ENCODE data around the gene RYK. TPM values are rescaled to one million over a fixed set of nuclear protein-coding genes. Genes with fewer than 3 reads are reported as not detected.

Gene RYK
- total RNA-seq, 1 experiment from 2014 or later, result 93.7 TPM

- peaks cover 5% of the 10 kb centered on the region; the same call in 1 of the 2 replicates for H3K9me2 ChIP-seq (ENCODE audit: insufficient read depth)
- BruUV-seq (replicated peaks), result no TSS peak
- 0 out of 2 replicates have a peak, but pooled peaks cover 3% of the 10 kb centered on the region for H3K9me3 ChIP-seq (ENCODE audit: insufficient read depth, low read depth)
- no peaks in the 10 kb centered on the region for H3K36me3 ChIP-seq (ENCODE audit: low read depth)
- H2AFZ ChIP-seq, result no peak overlapping the region
- no peaks in the 10 kb centered on the region for H3K79me2 ChIP-seq (ENCODE audit: low read depth)
- no peak overlapping the region for H3K4me3 ChIP-seq
- DNase-seq, result no peak
- intact Hi-C loops (cut with micrococcal nuclease; ENCODE audit: unreplicated experiment), result no loop called here
- CTCF ChIA-PET, result no interaction called here
- H3K27me3 ChIP-seq (ENCODE audit: insufficient read depth, low read depth), result no peaks in the 10 kb centered on the region
- no peak overlapping the region for H3K27ac ChIP-seq
- H3K4me1 ChIP-seq (replicated peaks; ENCODE audit: insufficient read depth), result no peaks in the 10 kb centered on the region
- no peak overlapping the region for H3K4me2 ChIP-seq
- TF ChIP-seq, protein P1, sequence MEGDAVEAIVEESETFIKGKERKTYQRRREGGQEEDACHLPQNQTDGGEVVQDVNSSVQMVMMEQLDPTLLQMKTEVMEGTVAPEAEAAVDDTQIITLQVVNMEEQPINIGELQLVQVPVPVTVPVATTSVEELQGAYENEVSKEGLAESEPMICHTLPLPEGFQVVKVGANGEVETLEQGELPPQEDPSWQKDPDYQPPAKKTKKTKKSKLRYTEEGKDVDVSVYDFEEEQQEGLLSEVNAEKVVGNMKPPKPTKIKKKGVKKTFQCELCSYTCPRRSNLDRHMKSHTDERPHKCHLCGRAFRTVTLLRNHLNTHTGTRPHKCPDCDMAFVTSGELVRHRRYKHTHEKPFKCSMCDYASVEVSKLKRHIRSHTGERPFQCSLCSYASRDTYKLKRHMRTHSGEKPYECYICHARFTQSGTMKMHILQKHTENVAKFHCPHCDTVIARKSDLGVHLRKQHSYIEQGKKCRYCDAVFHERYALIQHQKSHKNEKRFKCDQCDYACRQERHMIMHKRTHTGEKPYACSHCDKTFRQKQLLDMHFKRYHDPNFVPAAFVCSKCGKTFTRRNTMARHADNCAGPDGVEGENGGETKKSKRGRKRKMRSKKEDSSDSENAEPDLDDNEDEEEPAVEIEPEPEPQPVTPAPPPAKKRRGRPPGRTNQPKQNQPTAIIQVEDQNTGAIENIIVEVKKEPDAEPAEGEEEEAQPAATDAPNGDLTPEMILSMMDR (conservative IDR thresholded peaks at IDR 0.05), result no peak
- TF ChIP-seq EZH2 (IDR thresholded peaks at IDR 0.05; ENCODE audit: low read depth), result no peak
- POLR2A ChIA-PET (ENCODE audit: unreplicated experiment), result no interaction called here
- no peaks in the 10 kb centered on the region; the same call in 1 of the 2 replicates for H3F3A ChIP-seq (ENCODE audit: insufficient read depth, low read depth)
- H4K20me1 ChIP-seq (ENCODE audit: insufficient read depth), result no peaks in the 10 kb centered on the region
Observed at GRCh38 chr3:134111616-134112015, 139.0 kb downstream of the RYK start.

GRCh38 chr3:134110963-134111362, 139.7 kb downstream of the RYK start:
- TF ChIP-seq, protein P1 (conservative IDR thresholded peaks at IDR 0.05), result no peak
- TF ChIP-seq EZH2 (IDR thresholded peaks at IDR 0.05; ENCODE audit: low read depth), result no peak
- Histone ChIP-seq H3K27me3 (ENCODE audit: insufficient read depth, low read depth) (no peaks in the 10 kb centered on the region), H3K79me2 (ENCODE audit: low read depth) (no peaks in the 10 kb centered on the region), H3K27ac (no peak overlapping the region), H3K4me3 (no peak overlapping the region), H3K9me2 (ENCODE audit: insufficient read depth) (peaks cover 5% of the 10 kb centered on the region; the same call in 1 of the 2 replicates), H4K20me1 (ENCODE audit: insufficient read depth) (no peaks in the 10 kb centered on the region), H3K4me2 (no peak overlapping the region), H3K4me1 (replicated peaks; ENCODE audit: insufficient read depth) (no peaks in the 10 kb centered on the region), H3K9me3 (ENCODE audit: insufficient read depth, low read depth) (0 out of 2 replicates have a peak, but pooled peaks cover 3% of the 10 kb centered on the region), H3F3A (ENCODE audit: insufficient read depth, low read depth) (no peaks in the 10 kb centered on the region; the same call in 1 of the 2 replicates), H2AFZ (no peak overlapping the region), H3K36me3 (ENCODE audit: low read depth) (no peaks in the 10 kb centered on the region)
- no TSS peak for BruUV-seq (replicated peaks)
- no peak for DNase-seq
- intact Hi-C loops (cut with micrococcal nuclease; ENCODE audit: unreplicated experiment), result no loop called here
- CTCF ChIA-PET, result no interaction called here
- POLR2A ChIA-PET (ENCODE audit: unreplicated experiment), result no interaction called here

Other genes with a start within 250 kb of the RYK start
- 0.44 and 0.70 TPM in 2 replicates for gene SLCO2A1, start 220.9 kb downstream of the RYK start, total RNA-seq (2021)
- 147 and 221 TPM in 2 replicates for gene AMOTL2, start 123.6 kb upstream of the RYK start, total RNA-seq (2021)
- gene ANAPC13, start 235.1 kb upstream of the RYK start, total RNA-seq (2021), result 52.7 and 61.8 TPM in 2 replicates
- gene CEP63, start 235.2 kb upstream of the RYK start, total RNA-seq (2021), result 28.5 and 31.5 TPM in 2 replicates